MM.1S (cell line): Measurements from ENCODE around the gene ZNF280D.

Experiments used
- EZH2 ChIP-seq: fragments of 300-600 bp; sonication (generic); optimal IDR thresholded peaks from 2 replicates; pipeline ENCODE3; 2017; ENCODE audit warnings: low read depth, mild to moderate bottlenecking, antibody characterized with exemption, low read length, mixed read lengths
- TF ChIP-seq, protein P1 (sequence below): fragments of 300-600 bp; sonication (generic); IDR thresholded peaks from 2 replicates; pipeline ENCODE4 v1.5.1; 2016; ENCODE audit warnings: antibody characterized with exemption, low read length, mixed read lengths

- TF ChIP-seq, protein P1, sequence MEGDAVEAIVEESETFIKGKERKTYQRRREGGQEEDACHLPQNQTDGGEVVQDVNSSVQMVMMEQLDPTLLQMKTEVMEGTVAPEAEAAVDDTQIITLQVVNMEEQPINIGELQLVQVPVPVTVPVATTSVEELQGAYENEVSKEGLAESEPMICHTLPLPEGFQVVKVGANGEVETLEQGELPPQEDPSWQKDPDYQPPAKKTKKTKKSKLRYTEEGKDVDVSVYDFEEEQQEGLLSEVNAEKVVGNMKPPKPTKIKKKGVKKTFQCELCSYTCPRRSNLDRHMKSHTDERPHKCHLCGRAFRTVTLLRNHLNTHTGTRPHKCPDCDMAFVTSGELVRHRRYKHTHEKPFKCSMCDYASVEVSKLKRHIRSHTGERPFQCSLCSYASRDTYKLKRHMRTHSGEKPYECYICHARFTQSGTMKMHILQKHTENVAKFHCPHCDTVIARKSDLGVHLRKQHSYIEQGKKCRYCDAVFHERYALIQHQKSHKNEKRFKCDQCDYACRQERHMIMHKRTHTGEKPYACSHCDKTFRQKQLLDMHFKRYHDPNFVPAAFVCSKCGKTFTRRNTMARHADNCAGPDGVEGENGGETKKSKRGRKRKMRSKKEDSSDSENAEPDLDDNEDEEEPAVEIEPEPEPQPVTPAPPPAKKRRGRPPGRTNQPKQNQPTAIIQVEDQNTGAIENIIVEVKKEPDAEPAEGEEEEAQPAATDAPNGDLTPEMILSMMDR = no peak
- TF ChIP-seq EZH2 = no peak
Measured at GRCh38 chr15:56749982-56750381, 16.7 kb upstream of the ZNF280D start.
